Stimulated activated CD8-positive, alpha-beta memory T cell treated with anti-CD3 and anti-CD28 coated beads, Interleukin-15, amount 100 ng/mL, for 48 hours (primary cell): Measurements from ENCODE around the gene ATP2B3.

ENCODE experiments used
- DNase-seq, 2 donors: peaks; one replicate each; pipeline ENCODE4 v3.0.0-alpha.2; 2020; ENCODE audit warnings: low read depth in 2 of 2

Gene ATP2B3

GRCh38 chrX:153488231-153488914 is 29.1 kb upstream of the ATP2B3 start:
- DNase-seq = no peak

GRCh38 chrX:153490217-153490930 is 27.1 kb upstream of the ATP2B3 start:
- DNase-seq = no peak

- DNase-seq = no peak
Observed at GRCh38 chrX:153491351-153491914, 26.0 kb upstream of the ATP2B3 start.

GRCh38 chrX:153491918-153492317 is 25.5 kb upstream of the ATP2B3 start:
- DNase-seq = no peak

- no peak for DNase-seq
Observed at GRCh38 chrX:153492543-153492942, 24.9 kb upstream of the ATP2B3 start.

GRCh38 chrX:153493085-153493484 is 24.4 kb upstream of the ATP2B3 start:
- DNase-seq = no peak

GRCh38 chrX:153494061-153494460 is 23.4 kb upstream of the ATP2B3 start:
- DNase-seq = no peak

GRCh38 chrX:153494541-153495361 is 22.7 kb upstream of the ATP2B3 start, which contains the start of gene BGN:
Gene BGN (plus strand): TSS chrX:153494980. CDS start chrX:153504632, 9,652 bp downstream.
- DNase-seq = no peak

- no peak for DNase-seq
Observed at GRCh38 chrX:153495362-153495751, 22.1 kb upstream of the ATP2B3 start.

GRCh38 chrX:153495903-153496589 is 21.4 kb upstream of the ATP2B3 start:
- DNase-seq = no peak

- DNase-seq = no peak
Observed at GRCh38 chrX:153496590-153496959, 20.9 kb upstream of the ATP2B3 start.

- DNase-seq = no peak
Observed at GRCh38 chrX:153498453-153498852, 19.0 kb upstream of the ATP2B3 start.

GRCh38 chrX:153499341-153499740 is 18.1 kb upstream of the ATP2B3 start:
- no peak for DNase-seq

- no peak for DNase-seq
Observed at GRCh38 chrX:153499876-153500275, 17.6 kb upstream of the ATP2B3 start.

- DNase-seq = no peak
Observed at GRCh38 chrX:153500676-153501280, 16.7 kb upstream of the ATP2B3 start.

- no peak for DNase-seq
Observed at GRCh38 chrX:153501530-153501929, 15.9 kb upstream of the ATP2B3 start.

- no peak for DNase-seq
Observed at GRCh38 chrX:153502131-153502530, 15.3 kb upstream of the ATP2B3 start.

GRCh38 chrX:153502796-153503195 is 14.6 kb upstream of the ATP2B3 start:
- no peak for DNase-seq

GRCh38 chrX:153504445-153505016 is 12.9 kb upstream of the ATP2B3 start:
- no peak for DNase-seq

- no peak for DNase-seq
Observed at GRCh38 chrX:153505361-153505760, 12.1 kb upstream of the ATP2B3 start.
